ENCODE results near the gene FBXW8. TPM values are rescaled to one million over a fixed set of nuclear protein-coding genes. Genes with fewer than 3 reads are reported as not detected.

Gene FBXW8
- total and polyA plus RNA-seq, 12 donors, result 2.4 to 11.3 (median 7.4) TPM

- Histone ChIP-seq H3K36me3 (peaks cover 0 to 33% (median 6%) of the 10 kb centered on the region in 9 donors), H3K4me3 (no peak overlapping the region), H3K9me3 (no peaks in the 10 kb centered on the region), H3K27me3 (no peaks in the 10 kb centered on the region), H3K27ac (no peak overlapping the region), H3K4me1 (peaks cover 0 to 7% (median 0%) of the 10 kb centered on the region in 9 donors)
- intact Hi-C loops (cut with DNase I), result no loop called here
- DNase-seq (no peak), ATAC-seq (no peak)
- WGBS, 2 donors, result 55 to 80% methylated on average over 5 of the region's 5 CpGs
- no peak for TF ChIP-seq CTCF (IDR thresholded peaks at IDR 0.05)
Measured at GRCh38 chr12:116984098-116984497, 73.3 kb downstream of the FBXW8 start.

- peaks cover 0 to 52% (median 7%) of the 10 kb centered on the region in 9 donors for H3K36me3 ChIP-seq
- H3K27me3 ChIP-seq, result no peaks in the 10 kb centered on the region
- DNase-seq (no peak), ATAC-seq (peak in 3 of 8 donors; percentile 30 to 57 (median 41))
- H3K4me3 ChIP-seq, result no peak overlapping the region
- peak overlapping the region in 6 of 10 donors; percentile 3 to 79 (median 64) for H3K27ac ChIP-seq
- TF ChIP-seq CTCF (IDR thresholded peaks at IDR 0.05), result no peak
- H3K4me1 ChIP-seq, result peaks cover 0 to 36% (median 4%) of the 10 kb centered on the region in 9 donors
- peaks cover 0 to 5% (median 0%) of the 10 kb centered on the region in 11 donors for H3K9me3 ChIP-seq
- intact Hi-C loops (cut with DNase I), result loop anchor here in 1 of 10 donors (5.0 kb wide), 1 partner anchor 33 kb away; no protein-coding TSS in a partner anchor
Measured at GRCh38 chr12:116990329-116990728, 79.6 kb downstream of the FBXW8 start.

- DNase-seq, result no peak
- WGBS, 2 donors, result 78 to 80% methylated on average over 7 of the region's 7 CpGs
- peak overlapping the region in 6 of 10 donors; percentile 3 to 79 (median 64) for H3K27ac ChIP-seq
- H3K9me3 ChIP-seq, result peaks cover 0 to 5% (median 0%) of the 10 kb centered on the region in 11 donors
- peaks cover 0 to 46% (median 7%) of the 10 kb centered on the region in 9 donors for H3K36me3 ChIP-seq
- TF ChIP-seq CTCF (IDR thresholded peaks at IDR 0.05), result no peak
- H3K27me3 ChIP-seq, result no peaks in the 10 kb centered on the region
- H3K4me3 ChIP-seq, result no peak overlapping the region
- ATAC-seq, result peak in 4 of 8 donors; percentile 36 to 51 (median 48)
- H3K4me1 ChIP-seq, result peaks cover 0 to 43% (median 7%) of the 10 kb centered on the region in 9 donors
- intact Hi-C loops (cut with DNase I), result loop anchor here in 1 of 10 donors (5.0 kb wide), 1 partner anchor 34 kb away; no protein-coding TSS in a partner anchor
Measured at GRCh38 chr12:116990971-116991966, 80.5 kb downstream of the FBXW8 start.

- DNase-seq (peak; percentile 52 to 66), ATAC-seq (peak; percentile 75 to 94 (median 88))
- peaks cover 0 to 48% (median 20%) of the 10 kb centered on the region in 9 donors for H3K4me1 ChIP-seq
- peak overlapping the region in 1 of 10 donors; percentile 8 for H3K4me3 ChIP-seq
- 27 to 47% methylated on average over 13 of the region's 13 CpGs for WGBS, 2 donors
- peaks cover 0 to 12% (median 0%) of the 10 kb centered on the region in 9 donors for H3K36me3 ChIP-seq
- peaks cover 0 to 5% (median 0%) of the 10 kb centered on the region in 11 donors for H3K9me3 ChIP-seq
- TF ChIP-seq CTCF (IDR thresholded peaks at IDR 0.05), result no peak
- intact Hi-C loops (cut with DNase I), result no loop called here
- no peaks in the 10 kb centered on the region for H3K27me3 ChIP-seq
- H3K27ac ChIP-seq, result peak overlapping the region in 7 of 10 donors; percentile 0 to 75 (median 68)
Measured at GRCh38 chr12:116996093-116996492, 85.3 kb downstream of the FBXW8 start.
